ENCODE results near the gene TRIL. TPM values are rescaled to one million over a fixed set of nuclear protein-coding genes. Genes with fewer than 3 reads are reported as not detected.

The TRIL gene
- total and polyA plus RNA-seq, 2 donors (not counting 1 experiment from before 2014, with no cell fraction given), result not detected

DNA sequence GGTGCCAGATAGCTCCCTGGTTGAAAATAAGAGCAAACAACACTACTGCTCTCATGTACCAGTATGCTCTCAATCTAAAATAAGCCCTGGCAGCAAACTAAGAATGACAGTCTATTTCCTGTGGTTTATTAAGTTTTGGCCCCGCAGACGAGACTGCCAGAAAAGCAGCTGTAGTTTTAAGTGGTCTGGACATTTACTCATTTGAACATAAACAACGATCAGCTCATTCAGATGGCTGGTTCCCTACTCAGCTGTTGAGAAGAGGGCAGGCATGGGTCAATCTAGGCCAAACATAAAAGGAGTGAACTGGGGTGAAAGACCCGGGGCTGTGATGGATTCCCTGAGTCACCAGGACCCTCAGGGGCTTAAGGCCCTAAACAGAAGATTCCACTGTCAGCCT is 4.5 kb downstream of the TRIL start:
- no peak overlapping the region for H3K9ac ChIP-seq (ENCODE audit: low read length)
- no peaks in the 10 kb centered on the region for H3K9me3 Mint-ChIP-seq (ENCODE audit: insufficient read depth)
- H3K36me3 ChIP-seq (replicated peaks in 1 of 2; ENCODE audit: control extremely low read depth in 1 of 2, control insufficient read depth in 1 of 2, extremely low read depth in 1 of 2, insufficient read depth in 2 of 2, low read length in 1 of 2), result no peaks in the 10 kb centered on the region
- peaks cover 0 to 54% (median 21%) of the 10 kb centered on the region in 4 experiments for H3K27me3 ChIP-seq (replicated peaks in 1 of 4; ENCODE audit: control extremely low read depth in 1 of 4, control insufficient read depth in 3 of 4, insufficient read depth in 4 of 4, low read length in 3 of 4)
- no peak for ATAC-seq (ENCODE audit: low read depth)
- H3K4me1 Mint-ChIP-seq, result peaks cover 18% of the 10 kb centered on the region
- WGBS (ENCODE audit: insufficient coverage), result 56% methylated on average over 2 of the region's 4 CpGs
- peaks cover 61% of the 10 kb centered on the region for H3K27me3 Mint-ChIP-seq
- intact Hi-C loops (cut with micrococcal nuclease), result no loop called here
- H2AFZ ChIP-seq (ENCODE audit: insufficient read depth, low read depth, low read length, poor library complexity, severe bottlenecking), result no peak overlapping the region
- no peak for TF ChIP-seq EZH2 (IDR thresholded peaks at IDR 0.05; ENCODE audit: borderline replicate concordance, insufficient read depth, low read depth, low read length, poor library complexity, severe bottlenecking)
- TF ChIP-seq, protein P1, sequence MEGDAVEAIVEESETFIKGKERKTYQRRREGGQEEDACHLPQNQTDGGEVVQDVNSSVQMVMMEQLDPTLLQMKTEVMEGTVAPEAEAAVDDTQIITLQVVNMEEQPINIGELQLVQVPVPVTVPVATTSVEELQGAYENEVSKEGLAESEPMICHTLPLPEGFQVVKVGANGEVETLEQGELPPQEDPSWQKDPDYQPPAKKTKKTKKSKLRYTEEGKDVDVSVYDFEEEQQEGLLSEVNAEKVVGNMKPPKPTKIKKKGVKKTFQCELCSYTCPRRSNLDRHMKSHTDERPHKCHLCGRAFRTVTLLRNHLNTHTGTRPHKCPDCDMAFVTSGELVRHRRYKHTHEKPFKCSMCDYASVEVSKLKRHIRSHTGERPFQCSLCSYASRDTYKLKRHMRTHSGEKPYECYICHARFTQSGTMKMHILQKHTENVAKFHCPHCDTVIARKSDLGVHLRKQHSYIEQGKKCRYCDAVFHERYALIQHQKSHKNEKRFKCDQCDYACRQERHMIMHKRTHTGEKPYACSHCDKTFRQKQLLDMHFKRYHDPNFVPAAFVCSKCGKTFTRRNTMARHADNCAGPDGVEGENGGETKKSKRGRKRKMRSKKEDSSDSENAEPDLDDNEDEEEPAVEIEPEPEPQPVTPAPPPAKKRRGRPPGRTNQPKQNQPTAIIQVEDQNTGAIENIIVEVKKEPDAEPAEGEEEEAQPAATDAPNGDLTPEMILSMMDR (IDR thresholded peaks at IDR 0.05), result no peak
- H3K27ac Mint-ChIP-seq, result no peak overlapping the region
- H3K27ac ChIP-seq (ENCODE audit: low read length in 2 of 2), result no peak overlapping the region
- H3K4me1 ChIP-seq (ENCODE audit: control insufficient read depth in 2 of 2, insufficient read depth in 2 of 2, low read length in 2 of 2), result peaks cover 22 to 29% of the 10 kb centered on the region in 2 donors
- H3K4me3 ChIP-seq (ENCODE audit: control extremely low read depth in 1 of 5, extremely low read depth in 1 of 5, insufficient read depth in 1 of 5, low read depth in 2 of 5, low read length in 4 of 5), result no peak overlapping the region
- peaks cover 0 to 31% (median 0%) of the 10 kb centered on the region in 3 donors for H3K9me3 ChIP-seq (ENCODE audit: control extremely low read depth in 1 of 3, control insufficient read depth in 2 of 3, insufficient read depth in 1 of 3, low read length in 2 of 3)
- no peak for DNase-seq
- no peaks in the 10 kb centered on the region for H4K20me1 ChIP-seq (ENCODE audit: control insufficient read depth, insufficient read depth, low read length, poor library complexity, severe bottlenecking)
- no peaks in the 10 kb centered on the region for H3K79me2 ChIP-seq (ENCODE audit: control insufficient read depth, insufficient read depth, low read length)
- H3K4me3 Mint-ChIP-seq, result no peak overlapping the region
- CTCF ChIA-PET, result interaction anchor here (1.0 to 6.0 kb wide), 3 partner anchors 26 to 32 kb away, joined by 3 to 21 read pairs (median 4); no protein-coding TSS in a partner anchor
- no peak overlapping the region for H3K4me2 ChIP-seq (replicated peaks; ENCODE audit: low read depth, low read length, poor library complexity, severe bottlenecking)
- POLR2A ChIA-PET, result no interaction called here

DNA sequence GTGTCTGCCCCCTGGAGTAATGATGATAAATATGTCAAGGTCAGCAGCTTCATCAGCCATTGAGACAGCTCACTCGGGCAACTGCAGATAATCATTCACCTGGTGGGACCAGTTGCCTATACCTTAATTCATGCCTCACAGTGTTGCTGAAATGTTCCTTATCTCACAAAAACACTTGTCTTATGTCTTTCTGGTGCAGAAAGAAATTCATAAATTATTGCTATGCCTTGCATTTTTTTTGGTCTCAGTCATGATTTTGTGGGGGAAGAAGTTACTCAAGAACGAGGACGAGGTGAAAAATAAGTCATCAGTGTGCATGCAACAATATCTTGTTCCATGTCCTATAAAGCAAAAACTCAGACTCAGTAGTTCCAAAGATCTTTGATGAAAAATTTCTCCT is 16.0 kb downstream of the TRIL start:
- Histone ChIP-seq H3K36me3 (replicated peaks in 1 of 2; ENCODE audit: control extremely low read depth in 1 of 2, control insufficient read depth in 1 of 2, extremely low read depth in 1 of 2, insufficient read depth in 2 of 2, low read length in 1 of 2) (no peaks in the 10 kb centered on the region), H3K27ac (ENCODE audit: low read length in 2 of 2) (no peak overlapping the region), H3K4me1 (ENCODE audit: control insufficient read depth in 2 of 2, insufficient read depth in 2 of 2, low read length in 2 of 2) (no peaks in the 10 kb centered on the region), H2AFZ (ENCODE audit: insufficient read depth, low read depth, low read length, poor library complexity, severe bottlenecking) (no peak overlapping the region), H3K27me3 (replicated peaks in 1 of 4; ENCODE audit: control extremely low read depth in 1 of 4, control insufficient read depth in 3 of 4, insufficient read depth in 4 of 4, low read length in 3 of 4) (peaks cover 0 to 6% (median 3%) of the 10 kb centered on the region in 4 experiments), H4K20me1 (ENCODE audit: control insufficient read depth, insufficient read depth, low read length, poor library complexity, severe bottlenecking) (no peaks in the 10 kb centered on the region), H3K79me2 (ENCODE audit: control insufficient read depth, insufficient read depth, low read length) (no peaks in the 10 kb centered on the region), H3K4me2 (replicated peaks; ENCODE audit: low read depth, low read length, poor library complexity, severe bottlenecking) (no peak overlapping the region), H3K9ac (ENCODE audit: low read length) (no peak overlapping the region), H3K4me3 (ENCODE audit: control extremely low read depth in 1 of 5, extremely low read depth in 1 of 5, insufficient read depth in 1 of 5, low read depth in 2 of 5, low read length in 4 of 5) (no peak overlapping the region), H3K9me3 (ENCODE audit: control extremely low read depth in 1 of 3, control insufficient read depth in 2 of 3, insufficient read depth in 1 of 3, low read length in 2 of 3) (peaks cover 0 to 2% (median 0%) of the 10 kb centered on the region in 3 donors)
- H3K4me3 Mint-ChIP-seq, result no peak overlapping the region
- no peak for DNase-seq
- H3K27me3 Mint-ChIP-seq, result peaks cover 46% of the 10 kb centered on the region
- no peak for TF ChIP-seq EZH2 (IDR thresholded peaks at IDR 0.05; ENCODE audit: borderline replicate concordance, insufficient read depth, low read depth, low read length, poor library complexity, severe bottlenecking)
- ATAC-seq (ENCODE audit: low read depth), result no peak
- H3K9me3 Mint-ChIP-seq (ENCODE audit: insufficient read depth), result no peaks in the 10 kb centered on the region
- ChIA-PET CTCF (interaction anchor here (14.0 kb wide), 1 partner anchor 18 kb away, joined by 127 read pairs; no protein-coding TSS in a partner anchor), POLR2A (no interaction called here)
- 38% methylated on average over 1 of the region's 3 CpGs for WGBS (ENCODE audit: insufficient coverage)
- H3K27ac Mint-ChIP-seq, result no peak overlapping the region
- no peaks in the 10 kb centered on the region for H3K4me1 Mint-ChIP-seq
- intact Hi-C loops (cut with micrococcal nuclease), result no loop called here

Measured in B cell (primary cell).